HCT116 (cell line): ENCODE results near the gene SYNE1. TPM values are rescaled to one million over a fixed set of nuclear protein-coding genes. Genes with fewer than 3 reads are reported as not detected.

Source experiments
- ATAC-seq: fragments of 200-7000 bp; cut with Tn5 transposase; 2 replicates; pipeline ENCODE4 v1.9.1; 2020; ENCODE audit warnings: mild to moderate bottlenecking, moderate library complexity
- BruUV-seq: library from RNA; stranded (reverse); fragments of 400-500 nt; replicated peaks from 2 replicates; lab custom pipeline; 2021; lab: Mats Ljungman, UMichigan
- CTCF ChIA-PET: fragments of 300-600 bp; sonication (Branson Sonifier 250); formaldehyde crosslinking; loops from one replicate; lab custom pipeline; 2021; ENCODE audit warnings: antibody characterized with exemption; lab: Charles Lee
- POLR2A ChIA-PET: fragments of 300-600, 350-600 bp; sonication (Branson Sonifier 250); formaldehyde crosslinking; loops from one replicate; lab custom pipeline; 2021; ENCODE audit warnings: antibody characterized with exemption; lab: Charles Lee
- RAD21 ChIA-PET, 2 experiments: fragments of 300-600 bp; sonication (Branson Sonifier 250); formaldehyde crosslinking; loops; one replicate each; lab custom pipeline; 2023; ENCODE audit warnings: low total read pairs in 2 of 2; ENCODE audit not compliant: uncharacterized antibody in 2 of 2, unreplicated experiment in 2 of 2, low non-redundant PET in 1 of 2; lab: Charles Lee
- DNase-seq: peaks from one replicate; pipeline ENCODE4 v3.0.0-alpha.2; 2010; ENCODE audit warnings: low read depth, low spot score
- H2AFZ ChIP-seq: fragments of 200-600 bp; shearing (Covaris generic), sonication (generic); 2 replicates; pipeline ENCODE4 v1.6.1; 2017; ENCODE audit warnings: low read depth, mixed run types, mixed read lengths, antibody characterized with exemption, low read length; ENCODE audit not compliant: poor library complexity, severe bottlenecking
- H3K27ac ChIP-seq: 2 replicates; pipeline ENCODE4 v1.5.1; 2012; ENCODE audit warnings: low read depth, low read length
- H3K27me3 ChIP-seq: fragments of 200-600 bp; sonication (generic); 2 replicates; pipeline ENCODE4 v1.6.1; 2016; ENCODE audit warnings: mixed run types, low read length, mixed read lengths; ENCODE audit not compliant: insufficient read depth
- H3K36me3 ChIP-seq, 2 experiments: fragments of 200-500 bp in 1 of 2; fragments of 200-600 bp in 1 of 2; sonication (Bioruptor generic) in 1 of 2; sonication (generic) in 1 of 2; 2 replicates each; pipeline versions ENCODE4 v1.5.1 to v1.6.1; 2014 to 2016; ENCODE audit warnings: low read length in 2 of 2, inconsistent platforms in 1 of 2, mixed read lengths in 1 of 2, mixed run types in 1 of 2; ENCODE audit not compliant: insufficient read depth in 2 of 2, control insufficient read depth in 1 of 2
- H3K4me1 ChIP-seq, 2 experiments: fragments of 200-600 bp in 1 of 2; sonication (generic) in 1 of 2; 2 replicates each; pipeline versions ENCODE4 v1.5.1 to v1.6.1; 2012 to 2017; ENCODE audit warnings: low read length in 2 of 2, inconsistent platforms in 1 of 2, mild to moderate bottlenecking in 1 of 2, mixed read lengths in 1 of 2, mixed run types in 1 of 2, moderate library complexity in 1 of 2; ENCODE audit not compliant: insufficient read depth in 2 of 2, control insufficient read depth in 1 of 2
- H3K4me2 ChIP-seq: fragments of 200-600 bp; sonication (generic); 2 replicates; pipeline ENCODE4 v1.6.1; 2017; ENCODE audit warnings: mixed run types, low read length, mixed read lengths
- H3K4me3 ChIP-seq, 2 experiments: fragments of 200-600 bp in 1 of 2; sonication (generic) in 1 of 2; replicated peaks in 1 of 2; 2 replicates each; pipeline ENCODE4 v1.5.1; 2011 to 2016; ENCODE audit warnings: low read length in 2 of 2, control low read depth in 1 of 2, low read depth in 1 of 2, mild to moderate bottlenecking in 1 of 2, mixed read lengths in 1 of 2, mixed run types in 1 of 2
- H3K79me2 ChIP-seq: fragments of 200-600 bp; sonication (generic); 2 replicates; pipeline ENCODE4 v1.6.1; 2017; ENCODE audit warnings: mild to moderate bottlenecking, mixed run types, low read length, moderate library complexity, mixed read lengths; ENCODE audit not compliant: insufficient read depth
- H3K9ac ChIP-seq: fragments of 200-600 bp; sonication (generic); 2 replicates; pipeline ENCODE4 v1.6.1; 2016; ENCODE audit warnings: low read length, mixed read lengths
- H3K9me2 ChIP-seq: fragments of 200-600 bp; sonication (generic), shearing (Covaris generic); 2 replicates; pipeline ENCODE4 v1.6.1; 2017; ENCODE audit warnings: mixed run types, mild to moderate bottlenecking, moderate library complexity; ENCODE audit not compliant: insufficient read depth
- H3K9me3 ChIP-seq, 2 experiments: fragments of 200-500 bp in 1 of 2; fragments of 200-600 bp in 1 of 2; sonication (Bioruptor generic) in 1 of 2; sonication (generic) in 1 of 2; 2 replicates each; pipeline ENCODE4 v1.6.1; 2014 to 2017; ENCODE audit warnings: low read length in 2 of 2, mixed read lengths in 2 of 2, inconsistent platforms in 1 of 2, low read depth in 1 of 2, mild to moderate bottlenecking in 1 of 2, mixed run types in 1 of 2, moderate library complexity in 1 of 2; ENCODE audit not compliant: control insufficient read depth in 1 of 2, insufficient read depth in 1 of 2
- H4K20me1 ChIP-seq: fragments of 200-600 bp; sonication (generic), shearing (Covaris generic); 2 replicates; pipeline ENCODE4 v1.6.1; 2017; ENCODE audit warnings: mixed run types, mild to moderate bottlenecking, moderate library complexity; ENCODE audit not compliant: insufficient read depth
- CBX3 ChIP-seq: IDR thresholded peaks from 2 replicates; pipeline ENCODE4 v1.6.1; 2012; ENCODE audit warnings: low read depth
- ELF1 ChIP-seq: IDR thresholded peaks from 2 replicates; pipeline ENCODE4 v1.6.1; 2012; ENCODE audit warnings: low read depth, borderline replicate concordance
- FOSL1 ChIP-seq: IDR thresholded peaks from 2 replicates; pipeline ENCODE4 v1.6.1; 2012; ENCODE audit warnings: low read depth
- POLR2A ChIP-seq: IDR thresholded peaks from 2 replicates; pipeline ENCODE4 v1.7.0; 2011; ENCODE audit warnings: borderline replicate concordance; ENCODE audit not compliant: insufficient read depth, insufficient read length; ENCODE audit errors: extremely low read depth
- POLR2AphosphoS5 ChIP-seq: IDR thresholded peaks from 2 replicates; pipeline ENCODE4 v1.6.1; 2011; ENCODE audit warnings: mild to moderate bottlenecking, low read depth, low read length, moderate library complexity
- RAD21 ChIP-seq: IDR thresholded peaks from 2 replicates; pipeline ENCODE4 v1.6.1; 2012; ENCODE audit warnings: low read depth, mild to moderate bottlenecking
- SP1 ChIP-seq: IDR thresholded peaks from 2 replicates; pipeline ENCODE4 v1.6.1; 2012; ENCODE audit warnings: low read depth
- SRF ChIP-seq: IDR thresholded peaks from 2 replicates; pipeline ENCODE4 v1.6.1; 2012; ENCODE audit warnings: low read depth
- ZFX ChIP-seq: fragments of 450-650 bp; IDR thresholded peaks from 2 replicates; pipeline ENCODE4 v1.6.1; 2017
- intact Hi-C: fragments of 100-400 bp; cut with micrococcal nuclease; formaldehyde crosslinking; loops from 2 replicates; pipeline ENCODE4 v1.10.0; 2022
- total RNA-seq: library from RNA; stranded (reverse); gene quantifications from one replicate; pipeline ENCODE4 v1.2.1, GENCODE V29; 2021; ENCODE audit not compliant: unreplicated experiment
- TF ChIP-seq, protein P1 (sequence below): IDR thresholded peaks from 2 replicates; pipeline ENCODE4 v1.6.1; 2011; ENCODE audit warnings: mild to moderate bottlenecking, low read length, moderate library complexity; ENCODE audit not compliant: insufficient replicate concordance; ENCODE audit errors: extremely low read depth
- TF ChIP-seq, protein P2 (sequence below): IDR thresholded peaks from 2 replicates; pipeline ENCODE4 v1.6.1; 2012; ENCODE audit warnings: low read depth
- TF ChIP-seq, protein P3 (sequence below): IDR thresholded peaks from 2 replicates; pipeline ENCODE4 v1.6.1; 2012
- TF ChIP-seq, protein P4 (sequence below), 3 experiments: fragments of 200-600 bp in 1 of 3; sonication (generic) in 1 of 3; IDR thresholded peaks in 2 of 3; conservative IDR thresholded peaks in 1 of 3; 2 replicates each; pipeline ENCODE4 v1.5.1; 2012 to 2017; ENCODE audit warnings: low read depth in 2 of 3, low read length in 2 of 3, antibody characterized with exemption in 1 of 3, borderline replicate concordance in 1 of 3, control low read depth in 1 of 3, mild to moderate bottlenecking in 1 of 3, mixed read lengths in 1 of 3, mixed run types in 1 of 3, moderate library complexity in 1 of 3; ENCODE audit not compliant: insufficient read depth in 1 of 3

The SYNE1 gene
- total RNA-seq, 1 experiment from 2014 or later = 5.4 TPM

DNA sequence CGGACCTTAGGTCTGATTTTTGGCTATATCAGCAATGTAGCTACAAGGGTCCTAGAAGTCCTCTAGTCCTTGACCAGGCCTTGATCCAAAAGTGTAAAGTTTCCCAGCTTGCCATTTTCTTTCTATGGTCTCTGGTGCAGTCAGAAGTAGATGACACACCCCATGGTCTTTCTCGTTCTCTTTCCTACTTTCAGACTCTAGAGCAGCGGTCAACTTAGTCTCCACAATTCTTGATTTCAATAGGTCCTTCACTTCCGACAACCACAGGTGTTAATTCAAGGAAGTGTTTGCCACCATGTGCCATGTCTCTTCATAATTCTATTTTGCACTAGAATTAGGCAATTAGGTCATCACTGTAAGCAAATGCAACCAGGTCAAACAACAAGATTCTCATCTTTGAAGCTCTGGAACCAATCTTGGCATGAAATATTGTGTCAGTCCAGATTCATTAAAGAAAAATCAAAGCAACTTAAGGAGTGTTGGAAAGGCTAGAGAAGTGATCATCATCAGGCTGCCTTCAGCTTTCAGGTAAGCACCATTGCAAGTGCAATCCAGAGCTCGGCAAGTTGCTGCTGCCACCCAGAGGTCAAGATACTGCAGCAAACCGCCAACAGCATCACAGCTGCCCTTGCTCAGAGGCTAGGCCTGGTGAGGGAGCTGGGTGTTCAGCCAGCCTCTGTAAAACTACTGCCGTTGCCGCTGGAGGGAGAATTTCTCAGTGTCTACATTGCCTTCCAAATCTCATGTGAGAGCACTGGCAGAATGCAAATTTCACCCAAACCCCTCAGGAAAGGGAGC is 5.6 kb upstream of the SYNE1 start:
- no peaks in the 10 kb centered on the region for H3K79me2 ChIP-seq
- no peak overlapping the region for H2AFZ ChIP-seq
- no peak overlapping the region for H3K9ac ChIP-seq
- H3K36me3 ChIP-seq = no peaks in the 10 kb centered on the region
- no peaks in the 10 kb centered on the region for H3K9me3 ChIP-seq
- ChIA-PET RAD21 (interaction anchor here in 1 of 2 experiments (0.9 to 1.4 kb wide), 2 partner anchors 47 to 91 kb away, joined by 3 to 5 read pairs; no protein-coding TSS in a partner anchor), POLR2A (no interaction called here), CTCF (interaction anchor here (0.8 to 2.2 kb wide), 11 partner anchors 12 to 341 kb away, joined by 3 to 14 read pairs (median 3); no protein-coding TSS in a partner anchor)
- no TSS peak for BruUV-seq
- H4K20me1 ChIP-seq = no peaks in the 10 kb centered on the region
- no peak overlapping the region for H3K4me2 ChIP-seq
- H3K27ac ChIP-seq = no peak overlapping the region
- no peak overlapping the region for H3K4me3 ChIP-seq
- ATAC-seq (peak; percentile 100), DNase-seq (peak; percentile 53)
- intact Hi-C loops = loop anchor here (1.0 kb wide), 1 partner anchor 90 kb away; no protein-coding TSS in a partner anchor
- no peaks in the 10 kb centered on the region for H3K9me2 ChIP-seq
- no peaks in the 10 kb centered on the region for H3K4me1 ChIP-seq
- H3K27me3 ChIP-seq = no peaks in the 10 kb centered on the region
- TF ChIP-seq, protein P1, sequence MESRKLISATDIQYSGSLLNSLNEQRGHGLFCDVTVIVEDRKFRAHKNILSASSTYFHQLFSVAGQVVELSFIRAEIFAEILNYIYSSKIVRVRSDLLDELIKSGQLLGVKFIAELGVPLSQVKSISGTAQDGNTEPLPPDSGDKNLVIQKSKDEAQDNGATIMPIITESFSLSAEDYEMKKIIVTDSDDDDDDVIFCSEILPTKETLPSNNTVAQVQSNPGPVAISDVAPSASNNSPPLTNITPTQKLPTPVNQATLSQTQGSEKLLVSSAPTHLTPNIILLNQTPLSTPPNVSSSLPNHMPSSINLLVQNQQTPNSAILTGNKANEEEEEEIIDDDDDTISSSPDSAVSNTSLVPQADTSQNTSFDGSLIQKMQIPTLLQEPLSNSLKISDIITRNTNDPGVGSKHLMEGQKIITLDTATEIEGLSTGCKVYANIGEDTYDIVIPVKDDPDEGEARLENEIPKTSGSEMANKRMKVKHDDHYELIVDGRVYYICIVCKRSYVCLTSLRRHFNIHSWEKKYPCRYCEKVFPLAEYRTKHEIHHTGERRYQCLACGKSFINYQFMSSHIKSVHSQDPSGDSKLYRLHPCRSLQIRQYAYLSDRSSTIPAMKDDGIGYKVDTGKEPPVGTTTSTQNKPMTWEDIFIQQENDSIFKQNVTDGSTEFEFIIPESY = no peak
- TF ChIP-seq CBX3 = peak; percentile 48; the same call in 1 of the 2 replicates
- TF ChIP-seq RAD21 = peak; percentile 81
- TF ChIP-seq, protein P2, sequence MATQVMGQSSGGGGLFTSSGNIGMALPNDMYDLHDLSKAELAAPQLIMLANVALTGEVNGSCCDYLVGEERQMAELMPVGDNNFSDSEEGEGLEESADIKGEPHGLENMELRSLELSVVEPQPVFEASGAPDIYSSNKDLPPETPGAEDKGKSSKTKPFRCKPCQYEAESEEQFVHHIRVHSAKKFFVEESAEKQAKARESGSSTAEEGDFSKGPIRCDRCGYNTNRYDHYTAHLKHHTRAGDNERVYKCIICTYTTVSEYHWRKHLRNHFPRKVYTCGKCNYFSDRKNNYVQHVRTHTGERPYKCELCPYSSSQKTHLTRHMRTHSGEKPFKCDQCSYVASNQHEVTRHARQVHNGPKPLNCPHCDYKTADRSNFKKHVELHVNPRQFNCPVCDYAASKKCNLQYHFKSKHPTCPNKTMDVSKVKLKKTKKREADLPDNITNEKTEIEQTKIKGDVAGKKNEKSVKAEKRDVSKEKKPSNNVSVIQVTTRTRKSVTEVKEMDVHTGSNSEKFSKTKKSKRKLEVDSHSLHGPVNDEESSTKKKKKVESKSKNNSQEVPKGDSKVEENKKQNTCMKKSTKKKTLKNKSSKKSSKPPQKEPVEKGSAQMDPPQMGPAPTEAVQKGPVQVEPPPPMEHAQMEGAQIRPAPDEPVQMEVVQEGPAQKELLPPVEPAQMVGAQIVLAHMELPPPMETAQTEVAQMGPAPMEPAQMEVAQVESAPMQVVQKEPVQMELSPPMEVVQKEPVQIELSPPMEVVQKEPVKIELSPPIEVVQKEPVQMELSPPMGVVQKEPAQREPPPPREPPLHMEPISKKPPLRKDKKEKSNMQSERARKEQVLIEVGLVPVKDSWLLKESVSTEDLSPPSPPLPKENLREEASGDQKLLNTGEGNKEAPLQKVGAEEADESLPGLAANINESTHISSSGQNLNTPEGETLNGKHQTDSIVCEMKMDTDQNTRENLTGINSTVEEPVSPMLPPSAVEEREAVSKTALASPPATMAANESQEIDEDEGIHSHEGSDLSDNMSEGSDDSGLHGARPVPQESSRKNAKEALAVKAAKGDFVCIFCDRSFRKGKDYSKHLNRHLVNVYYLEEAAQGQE = no peak
- TF ChIP-seq, protein P3, sequence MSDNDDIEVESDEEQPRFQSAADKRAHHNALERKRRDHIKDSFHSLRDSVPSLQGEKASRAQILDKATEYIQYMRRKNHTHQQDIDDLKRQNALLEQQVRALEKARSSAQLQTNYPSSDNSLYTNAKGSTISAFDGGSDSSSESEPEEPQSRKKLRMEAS = no peak
- TF ChIP-seq, protein P4, sequence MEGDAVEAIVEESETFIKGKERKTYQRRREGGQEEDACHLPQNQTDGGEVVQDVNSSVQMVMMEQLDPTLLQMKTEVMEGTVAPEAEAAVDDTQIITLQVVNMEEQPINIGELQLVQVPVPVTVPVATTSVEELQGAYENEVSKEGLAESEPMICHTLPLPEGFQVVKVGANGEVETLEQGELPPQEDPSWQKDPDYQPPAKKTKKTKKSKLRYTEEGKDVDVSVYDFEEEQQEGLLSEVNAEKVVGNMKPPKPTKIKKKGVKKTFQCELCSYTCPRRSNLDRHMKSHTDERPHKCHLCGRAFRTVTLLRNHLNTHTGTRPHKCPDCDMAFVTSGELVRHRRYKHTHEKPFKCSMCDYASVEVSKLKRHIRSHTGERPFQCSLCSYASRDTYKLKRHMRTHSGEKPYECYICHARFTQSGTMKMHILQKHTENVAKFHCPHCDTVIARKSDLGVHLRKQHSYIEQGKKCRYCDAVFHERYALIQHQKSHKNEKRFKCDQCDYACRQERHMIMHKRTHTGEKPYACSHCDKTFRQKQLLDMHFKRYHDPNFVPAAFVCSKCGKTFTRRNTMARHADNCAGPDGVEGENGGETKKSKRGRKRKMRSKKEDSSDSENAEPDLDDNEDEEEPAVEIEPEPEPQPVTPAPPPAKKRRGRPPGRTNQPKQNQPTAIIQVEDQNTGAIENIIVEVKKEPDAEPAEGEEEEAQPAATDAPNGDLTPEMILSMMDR (IDR thresholded peaks at IDR 0.05 in 2 of 3, conservative IDR thresholded peaks at IDR 0.05 in 1 of 3; ENCODE audit: borderline replicate concordance in 1 of 3, insufficient read depth in 1 of 3, low read depth in 2 of 3, low read length in 2 of 3) = peak; percentile 63 to 70 (median 69)
- TF ChIP-seq SP1 = no peak
- TF ChIP-seq ZFX = no peak
- TF ChIP-seq POLR2A = no peak
- no peak for TF ChIP-seq POLR2AphosphoS5
- TF ChIP-seq FOSL1 = no peak
- no peak for TF ChIP-seq SRF
- TF ChIP-seq ELF1 = no peak
